HG02642 (cell line): ENCODE measurements around the gene SHISAL1.

Experiments used
- ATAC-seq: cut with Tn5 transposase; IDR thresholded peaks from one replicate; pipeline ENCODE4 v1.9.1; 2021; ENCODE audit warnings: mild to moderate bottlenecking; ENCODE audit not compliant: unreplicated experiment, poor library complexity

The SHISAL1 gene

DNA sequence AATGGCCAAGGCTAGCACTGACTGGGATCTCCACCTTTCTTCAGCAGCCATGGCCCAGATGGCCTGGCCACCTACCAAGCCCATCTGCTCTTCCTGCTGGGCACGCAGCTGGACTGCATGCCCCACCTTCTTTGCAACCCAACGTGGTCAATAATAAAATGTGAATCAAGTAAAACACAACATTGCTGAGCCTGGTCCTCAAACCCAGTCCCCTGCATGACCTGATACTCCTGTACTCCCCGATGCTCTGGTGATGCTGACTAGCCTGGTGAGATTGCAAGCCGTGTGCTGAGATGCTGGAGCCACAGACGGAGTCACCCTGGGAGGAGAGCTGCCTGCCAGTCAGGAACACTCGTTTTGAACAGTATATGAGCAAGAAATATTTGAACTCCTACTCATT is 98.0 kb downstream of the SHISAL1 start:
- ATAC-seq, result no peak

DNA sequence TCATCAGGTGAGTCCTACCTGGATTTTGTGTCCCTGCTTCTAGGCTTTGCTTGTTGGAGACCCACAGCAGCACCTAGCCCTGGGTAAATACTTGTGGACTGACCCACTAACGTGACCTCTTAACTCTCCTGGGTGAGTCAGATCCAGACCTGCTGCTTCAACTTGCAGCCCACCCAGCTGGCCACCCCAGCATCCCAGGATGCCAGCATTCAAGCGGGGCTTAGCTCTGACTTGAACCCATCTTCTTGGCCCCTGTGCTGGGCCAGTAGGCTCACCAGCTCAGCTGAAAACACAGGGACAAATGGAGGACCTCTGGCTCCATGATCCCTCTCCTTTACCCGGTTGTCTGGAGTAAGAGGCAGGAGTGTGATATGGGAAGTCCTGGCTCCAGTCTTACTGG is 98.6 kb downstream of the SHISAL1 start:
- no peak for ATAC-seq

DNA sequence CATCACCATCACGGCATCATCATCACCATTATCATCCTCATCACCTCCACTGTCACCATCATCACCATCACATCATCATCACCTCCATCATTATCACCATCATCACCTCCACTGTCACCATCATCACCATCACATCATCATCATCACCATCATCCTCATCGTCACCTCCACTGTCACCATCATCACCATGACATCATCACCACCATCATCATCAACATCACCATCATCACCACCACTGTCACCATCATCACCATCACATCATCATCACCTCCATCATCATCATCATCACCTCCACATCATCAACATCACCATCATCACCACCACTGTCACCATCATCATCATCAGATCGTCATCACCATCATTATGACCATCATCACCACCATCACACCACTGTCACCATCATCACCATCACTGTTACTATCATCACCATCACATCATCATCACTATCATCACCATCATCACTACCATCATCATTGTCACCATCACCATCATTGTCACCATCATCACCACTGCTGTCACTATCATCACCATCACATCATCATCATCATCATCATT is 99.2 kb downstream of the SHISAL1 start:
- no peak for ATAC-seq

DNA sequence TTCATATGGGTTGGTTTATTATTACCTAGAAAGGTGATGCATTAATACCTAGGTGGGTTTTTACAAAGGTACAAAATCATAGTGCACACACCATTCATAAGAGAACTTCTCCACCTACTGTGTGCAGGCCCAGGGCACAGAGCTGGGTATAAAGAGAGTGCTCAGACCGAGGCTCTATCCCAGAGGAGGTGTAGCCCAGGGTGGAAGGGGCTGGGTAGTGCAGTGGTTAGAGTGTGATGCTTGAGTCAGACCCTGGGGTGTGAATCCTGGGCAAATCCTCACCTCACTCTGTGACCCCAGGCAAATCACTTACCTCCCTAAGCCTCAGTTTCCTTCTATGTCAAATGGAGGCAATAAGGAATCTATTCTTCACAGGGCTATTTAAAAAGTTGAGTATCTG is 99.8 kb downstream of the SHISAL1 start:
- no peak for ATAC-seq

DNA sequence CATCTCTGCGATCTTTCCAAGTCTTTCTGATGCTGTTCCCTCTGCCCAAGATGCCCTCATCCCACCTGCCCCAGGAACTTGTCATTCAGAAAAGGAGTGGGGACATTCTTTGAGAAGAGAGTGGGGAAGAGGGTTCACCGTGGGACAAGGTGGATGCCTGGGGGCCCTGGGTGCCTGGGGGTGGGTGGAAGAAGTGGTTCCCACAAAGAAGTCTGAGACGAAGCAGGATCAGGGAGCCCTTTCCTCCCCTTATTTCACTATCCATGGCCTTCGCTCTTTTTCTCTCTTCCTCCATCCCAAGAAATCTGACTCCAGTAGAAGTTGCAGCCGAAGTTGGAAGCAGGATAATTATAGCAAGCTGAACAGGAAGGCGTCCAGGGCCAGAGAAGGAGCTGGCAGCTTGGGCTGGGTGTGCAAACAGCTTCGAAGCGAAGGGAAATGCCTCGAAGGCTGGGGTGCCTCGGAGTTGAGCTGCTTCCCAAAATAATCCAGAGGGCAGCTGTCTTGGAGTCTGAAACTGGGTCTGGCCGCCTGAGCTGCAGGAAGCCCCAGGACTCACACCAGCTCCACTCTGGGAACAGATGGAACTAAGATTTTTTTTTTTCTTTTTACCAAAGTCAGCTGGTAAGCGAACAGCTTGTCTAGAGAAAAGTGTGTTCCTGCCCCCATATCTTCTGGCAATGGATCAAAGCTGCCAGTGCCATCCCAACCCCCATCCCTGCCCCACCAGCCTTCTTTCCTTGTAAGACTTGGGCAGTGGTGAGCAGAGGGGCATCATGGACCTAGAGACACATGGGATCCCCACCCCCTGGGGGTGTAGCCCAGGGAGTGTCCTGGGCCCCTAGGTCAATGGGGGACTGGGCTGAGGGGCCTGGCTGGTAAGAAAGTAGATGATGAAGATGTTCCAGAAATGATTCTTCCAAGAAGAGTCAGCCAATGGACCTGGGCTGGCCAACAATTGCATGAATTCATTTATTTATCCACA is 100.5 kb downstream of the SHISAL1 start:
- ATAC-seq, result no peak

DNA sequence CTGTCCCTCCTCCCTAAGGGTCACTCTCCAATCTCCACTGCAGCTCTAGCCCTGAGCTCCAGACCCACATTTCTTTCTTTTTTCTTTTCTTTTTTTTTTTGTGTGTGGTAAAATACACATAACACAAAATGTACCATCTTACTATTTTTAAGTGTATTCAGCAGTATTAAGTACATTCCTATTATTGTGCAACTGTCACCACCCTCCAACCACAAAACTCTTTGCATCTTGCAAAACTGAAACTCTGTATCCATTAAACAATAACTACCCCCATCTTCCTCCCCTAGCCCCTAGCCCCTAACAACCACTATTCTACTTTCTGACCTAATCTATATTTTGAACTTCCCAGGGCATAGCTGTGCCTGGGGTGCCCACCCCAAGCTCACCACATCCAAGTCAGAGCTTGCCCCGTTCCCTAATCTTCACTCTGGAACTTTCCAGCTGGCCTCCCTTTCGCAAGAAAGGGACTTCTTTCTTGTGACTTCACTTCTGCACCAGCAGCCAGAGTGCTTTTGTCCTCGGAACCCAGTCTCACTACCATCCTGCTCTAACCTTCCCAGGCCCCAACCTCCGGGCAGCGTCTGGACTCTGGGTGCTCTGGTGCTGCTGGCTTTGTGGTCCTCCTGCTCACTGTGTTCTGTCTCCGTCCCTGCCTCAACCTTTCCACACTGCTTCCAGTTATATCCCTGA is 101.3 kb downstream of the SHISAL1 start:
- ATAC-seq, result no peak

DNA sequence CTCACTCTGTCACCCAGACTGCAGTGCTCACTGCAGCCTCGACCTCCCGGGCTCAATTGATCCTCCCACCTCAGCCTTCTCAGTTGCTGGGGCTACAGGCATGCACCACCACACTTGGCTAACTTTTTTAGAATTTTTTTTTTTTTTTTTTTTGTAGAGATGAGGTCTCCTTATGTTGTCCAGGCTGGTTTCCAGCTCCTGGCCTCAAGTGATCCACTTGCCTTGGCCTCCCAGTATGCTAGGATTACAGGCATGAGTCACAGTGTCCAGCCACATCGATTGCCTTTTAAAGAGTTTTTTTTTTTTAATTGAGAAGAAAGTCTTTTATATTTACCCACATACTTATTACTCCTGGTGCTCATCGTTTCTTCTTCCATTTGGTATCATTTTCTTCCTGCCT is 102.0 kb downstream of the SHISAL1 start:
- no peak for ATAC-seq

DNA sequence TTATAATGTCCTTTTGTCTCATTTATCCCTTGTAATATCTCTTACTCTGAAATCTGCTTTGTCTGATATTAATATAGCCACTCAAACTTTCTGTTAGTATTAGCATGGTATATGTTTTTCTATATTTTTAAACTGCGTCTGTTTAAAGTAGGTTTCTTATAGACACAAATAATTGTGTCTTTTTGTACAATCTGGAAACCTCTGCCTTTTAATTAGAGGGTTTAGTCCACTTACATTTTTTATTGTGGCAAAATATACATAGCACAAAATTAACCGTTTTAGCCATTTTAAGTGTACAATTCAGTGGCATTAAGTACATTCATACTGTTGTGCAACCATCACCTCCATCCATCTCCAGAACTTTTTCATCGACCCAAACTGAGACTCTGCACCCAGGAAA is 103.4 kb downstream of the SHISAL1 start:
- no peak for ATAC-seq

DNA sequence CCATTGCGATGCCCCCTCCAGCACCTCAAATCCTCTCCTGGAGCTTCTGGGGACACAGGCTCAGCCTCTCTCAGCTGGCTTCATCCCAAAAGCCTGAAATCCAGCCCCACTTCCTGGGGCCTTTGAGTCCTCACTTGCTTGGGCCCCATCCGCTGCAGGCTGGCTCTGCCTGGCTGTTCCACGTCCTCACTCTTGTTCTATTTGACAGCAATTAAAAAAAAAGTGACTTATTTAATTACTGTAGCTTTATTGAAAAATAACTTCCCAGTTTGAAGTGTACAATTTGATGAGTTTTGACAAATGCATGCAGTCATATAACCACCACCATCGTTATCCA is 104.8 kb downstream of the SHISAL1 start:
- no peak for ATAC-seq

DNA sequence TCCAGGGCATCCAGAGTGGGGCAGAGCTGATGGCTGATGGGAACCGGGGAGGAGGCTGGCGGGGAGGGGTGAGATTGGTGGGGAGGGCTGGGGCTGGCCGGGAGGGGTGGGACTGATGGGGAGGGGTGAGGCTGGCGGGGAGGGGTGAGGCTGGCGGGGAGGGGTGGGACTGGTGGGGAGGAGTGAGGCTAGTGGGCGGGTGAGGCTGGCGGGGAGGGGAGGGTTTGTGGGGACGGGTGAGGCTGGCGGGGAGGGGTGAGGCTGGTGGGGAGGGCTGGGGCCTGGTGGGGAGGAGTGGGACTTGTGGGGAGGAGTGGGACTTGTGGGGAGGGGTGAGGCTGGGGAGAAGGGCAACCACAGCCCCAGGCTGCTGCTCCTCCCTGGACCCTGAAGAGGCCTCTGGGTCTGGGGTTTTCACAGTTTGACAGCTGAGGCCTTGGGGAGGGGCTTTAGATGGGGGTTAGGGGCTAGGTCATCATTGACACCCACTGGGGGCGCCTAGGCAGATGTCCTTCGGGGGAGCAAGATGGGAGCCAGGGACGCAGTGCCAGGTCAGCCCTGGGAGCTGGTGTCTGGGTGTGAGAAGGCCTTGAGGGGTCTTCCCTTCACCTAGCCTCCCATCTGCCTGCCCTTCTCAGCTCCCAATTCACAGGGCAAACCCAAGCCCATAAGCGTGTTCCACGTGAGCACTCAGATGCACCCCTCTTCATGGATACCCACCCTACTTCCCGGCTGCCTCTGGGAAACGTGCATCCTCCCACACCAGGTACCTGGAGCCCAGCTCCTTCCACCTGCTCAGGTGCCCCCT is 105.4 kb downstream of the SHISAL1 start:
- ATAC-seq, result no peak

DNA sequence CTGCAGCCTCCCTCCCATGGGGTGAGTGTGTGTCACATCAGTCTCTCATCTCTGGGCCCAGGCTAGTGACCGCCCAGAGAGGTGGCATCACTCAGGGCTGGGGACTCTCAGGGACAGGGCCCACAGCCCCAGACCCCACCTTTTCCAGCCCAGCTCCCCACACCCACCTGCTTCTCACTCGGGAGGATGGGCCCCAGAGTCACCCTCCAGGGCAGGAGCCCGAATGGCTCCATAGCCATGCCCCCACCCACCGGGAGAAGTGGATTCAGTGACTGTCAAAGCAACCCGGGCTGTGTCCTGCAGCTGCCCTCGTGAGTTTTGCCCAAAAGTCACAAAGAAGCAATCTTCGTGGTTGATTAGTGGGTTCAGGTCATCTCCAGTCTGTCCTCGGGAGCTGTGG is 106.1 kb downstream of the SHISAL1 start:
- ATAC-seq, result no peak

DNA sequence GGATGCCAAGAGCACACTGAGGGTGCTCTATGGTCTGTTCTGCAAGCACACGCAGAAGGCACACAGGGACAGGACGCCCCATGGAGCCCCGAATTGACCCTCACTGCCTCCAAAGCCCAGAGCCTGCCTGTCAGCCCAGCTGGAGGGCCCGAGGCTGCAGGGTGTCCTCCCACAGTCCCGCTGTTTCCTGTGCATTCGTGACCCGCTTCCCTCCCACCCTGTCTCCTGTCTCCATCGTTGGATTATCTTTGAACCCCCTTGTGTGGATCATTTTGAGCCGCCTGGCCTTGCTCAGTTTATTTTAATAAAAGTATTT is 106.5 kb downstream of the SHISAL1 start:
- ATAC-seq, result no peak

DNA sequence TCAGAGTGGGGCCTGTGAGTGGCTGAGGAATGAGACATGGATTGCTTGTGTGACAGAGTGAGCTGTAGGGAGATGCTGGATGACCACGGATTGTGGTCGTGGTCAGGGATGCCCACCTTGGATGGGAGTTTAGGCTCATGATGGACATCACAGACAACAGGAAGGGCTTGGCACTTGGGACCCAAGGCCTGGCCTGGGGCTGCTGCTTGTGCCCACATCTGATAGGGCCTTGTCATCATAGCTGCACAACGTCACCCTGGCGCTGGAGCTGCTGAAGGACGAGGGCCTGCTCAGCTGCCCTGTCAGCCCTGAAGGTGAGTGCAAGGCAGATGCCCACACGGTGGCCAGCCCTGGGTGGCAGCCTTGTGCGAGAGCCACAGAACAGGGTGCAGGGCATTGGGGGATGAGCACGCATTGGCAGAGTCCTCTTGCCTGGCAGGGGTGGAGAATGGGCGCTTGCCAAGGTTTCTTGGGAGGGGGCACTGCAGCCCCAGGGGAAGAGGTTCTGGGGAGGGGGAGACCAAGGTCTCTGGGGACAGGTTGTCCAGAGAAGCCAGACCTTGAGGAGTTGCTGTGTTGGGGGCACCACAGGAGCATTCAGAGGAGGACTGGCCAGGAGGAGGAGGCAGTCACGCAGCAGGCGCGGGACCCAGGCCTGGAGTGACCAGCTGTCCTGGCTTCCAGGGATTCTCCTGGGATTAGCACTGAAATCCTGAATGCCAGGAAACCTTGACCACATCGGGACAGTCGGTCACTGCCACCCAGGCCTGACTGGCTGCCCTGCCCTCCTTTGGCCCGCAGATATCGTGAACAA is 107.0 kb downstream of the SHISAL1 start:
- no peak for ATAC-seq

DNA sequence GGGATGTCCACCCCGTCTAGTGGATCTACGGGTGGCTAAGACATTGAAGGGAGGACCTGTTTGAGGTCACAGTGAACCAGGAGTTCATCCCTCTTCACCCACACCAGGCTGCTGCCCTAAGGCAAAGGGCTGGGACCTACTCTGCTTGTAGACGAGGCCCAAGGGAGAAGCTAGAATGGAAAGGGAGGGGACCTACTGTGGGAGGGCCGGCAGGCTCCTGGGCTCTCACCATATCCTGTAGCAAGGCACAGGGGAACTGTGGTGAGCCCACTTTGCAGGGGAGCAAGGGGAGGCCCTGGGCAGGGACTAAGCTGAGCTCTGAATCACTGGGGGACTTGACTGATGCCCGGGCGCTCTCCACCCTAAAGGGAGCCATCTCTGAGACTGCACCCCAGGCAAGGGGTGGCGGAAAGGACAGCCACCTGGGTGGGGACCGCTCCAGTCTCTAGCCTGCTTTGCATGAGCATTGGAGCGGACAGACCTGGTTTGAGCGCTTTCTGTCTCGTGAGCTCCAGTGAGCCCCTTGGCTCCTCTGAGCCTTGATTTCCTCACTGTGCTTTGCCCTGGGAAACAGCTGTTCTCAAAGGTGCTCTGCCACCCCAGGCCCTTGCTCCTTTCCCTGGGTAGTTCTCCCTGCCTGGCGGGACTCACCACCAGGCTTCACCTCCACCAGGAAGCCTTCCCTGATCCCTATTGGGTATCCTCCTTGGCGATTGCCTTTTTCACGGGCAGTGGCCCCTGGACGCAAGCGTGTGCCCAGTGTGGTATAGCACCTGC is 107.8 kb downstream of the SHISAL1 start:
- ATAC-seq, result no peak

DNA sequence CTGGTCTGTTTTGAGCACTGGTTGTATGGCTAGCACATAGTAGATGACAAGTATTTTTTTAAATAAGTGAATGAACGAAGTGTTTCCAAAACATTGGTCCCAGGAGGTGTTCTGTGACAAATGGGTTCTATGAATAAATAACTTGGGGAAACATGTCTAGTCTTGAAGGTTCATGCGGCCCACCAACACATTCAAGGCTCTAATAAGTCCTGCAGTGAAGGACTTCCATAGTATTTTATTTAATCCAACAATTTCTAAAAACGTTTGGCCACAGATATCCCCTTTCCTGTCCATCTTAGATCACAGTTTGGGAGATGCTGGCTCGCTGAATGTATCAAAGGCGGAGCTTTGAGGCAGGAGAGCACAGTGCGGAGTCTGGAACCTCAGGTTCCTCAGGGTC is 109.5 kb downstream of the SHISAL1 start:
- ATAC-seq, result no peak

DNA sequence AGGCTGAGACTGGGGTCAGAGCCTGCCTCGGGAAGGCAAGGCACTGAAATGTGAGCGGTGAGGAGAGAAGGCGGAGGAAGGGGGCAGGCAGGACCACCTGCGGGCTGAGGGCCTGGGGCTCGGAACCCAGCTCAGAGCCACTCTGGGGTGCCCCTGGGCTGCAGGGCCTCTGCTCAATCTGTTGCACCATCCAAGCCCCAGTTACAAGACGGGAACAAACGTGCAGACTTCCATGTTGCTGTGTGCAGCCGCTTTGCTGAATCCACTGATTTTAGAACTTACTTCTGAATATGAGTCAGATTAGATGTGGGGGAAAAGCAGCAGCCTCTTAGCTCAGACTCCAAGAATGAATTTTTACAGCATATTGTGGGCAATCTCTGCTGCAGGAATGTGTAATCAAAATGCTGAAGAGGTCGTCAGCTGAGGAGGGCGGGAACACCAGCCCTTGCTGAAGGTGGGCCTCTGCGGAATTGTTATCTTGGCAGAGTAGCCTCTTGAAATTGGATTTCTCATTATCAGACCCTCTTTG is 110.4 kb downstream of the SHISAL1 start:
- no peak for ATAC-seq

DNA sequence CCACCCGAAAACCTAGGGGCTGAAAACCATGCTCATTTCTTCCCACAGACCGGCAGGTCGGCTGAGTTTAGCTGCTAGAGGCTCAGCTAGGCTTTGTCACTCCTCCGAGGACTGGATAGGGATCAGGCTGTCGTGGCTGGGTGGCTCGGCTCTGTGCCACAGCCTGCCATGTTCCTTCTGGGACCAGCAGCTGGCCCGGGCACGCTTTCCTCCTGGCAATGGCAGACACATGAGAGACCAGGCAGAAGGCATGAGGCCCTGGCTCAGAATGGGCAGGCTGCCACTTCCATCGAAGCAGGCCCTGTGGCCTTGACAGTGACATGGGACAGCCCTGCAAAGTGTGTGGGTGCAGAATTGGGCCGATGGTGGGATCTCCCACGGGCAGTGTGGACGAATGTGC is 111.1 kb downstream of the SHISAL1 start:
- ATAC-seq, result no peak

DNA sequence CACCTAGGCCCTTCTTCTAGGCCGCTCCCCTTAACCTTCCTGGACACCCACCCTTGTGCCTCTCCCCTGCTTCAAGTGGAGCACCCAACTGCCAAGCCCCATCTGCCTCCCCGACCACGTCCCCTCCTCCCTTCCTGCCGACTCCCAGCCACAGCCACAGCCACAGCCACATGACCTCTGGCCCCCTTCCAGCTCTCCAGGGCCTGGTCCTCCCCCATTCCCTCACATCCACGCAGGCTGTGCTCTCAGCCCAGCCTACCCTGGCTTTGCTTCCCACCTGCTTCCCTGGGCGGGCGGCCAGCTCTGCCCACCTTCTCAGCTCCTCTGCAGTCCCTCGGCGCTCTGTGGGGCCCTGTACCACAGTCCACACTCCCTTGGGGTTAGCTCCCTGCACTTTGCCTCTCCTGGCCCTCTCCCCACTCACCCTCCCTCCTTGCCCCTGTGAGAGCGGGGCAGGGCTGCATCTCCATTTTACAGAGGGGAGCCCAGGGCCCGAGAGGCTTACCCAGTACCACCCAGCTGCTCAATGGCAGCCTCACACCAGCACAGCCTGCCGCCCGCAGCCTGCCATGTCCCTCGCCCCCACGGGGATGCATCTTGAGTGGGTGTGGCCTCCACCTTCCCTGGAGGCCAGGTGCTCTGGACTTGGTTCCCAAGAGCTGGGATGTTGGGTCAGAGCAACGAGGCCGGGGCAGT is 111.7 kb downstream of the SHISAL1 start:
- ATAC-seq, result no peak
